Parathyroid adenoma (tissue), 2 donors: ENCODE data around the gene ATP6V0B.

Source experiments
- H2AFZ ChIP-seq: fragments of 300-600 bp; sonication (generic); one replicate; pipeline ENCODE4 v1.7.0; 2017; ENCODE audit warnings: antibody characterized with exemption, mild to moderate bottlenecking
- H3K27ac ChIP-seq: fragments of 300-600 bp; sonication (generic); one replicate; pipeline ENCODE4 v1.7.0; 2017
- H3K27me3 ChIP-seq: fragments of 300-600 bp; sonication (generic); one replicate; pipeline ENCODE4 v1.7.0; 2017; ENCODE audit warnings: low read length; ENCODE audit not compliant: control insufficient read depth, insufficient read depth
- H3K36me3 ChIP-seq: fragments of 300-600 bp; sonication (generic); one replicate; pipeline ENCODE4 v1.7.0; 2017; ENCODE audit warnings: low read length; ENCODE audit not compliant: control insufficient read depth, insufficient read depth
- H3K4me1 ChIP-seq: fragments of 300-600 bp; sonication (generic); one replicate; pipeline ENCODE4 v1.7.0; 2017; ENCODE audit warnings: control low read depth
- H3K4me2 ChIP-seq: fragments of 300-600 bp; sonication (generic); one replicate; pipeline ENCODE4 v1.7.0; 2017; ENCODE audit warnings: low read length
- H3K4me3 ChIP-seq: fragments of 300-600 bp; sonication (generic); one replicate; pipeline ENCODE4 v1.7.0; 2017; ENCODE audit warnings: low read depth, low read length
- H3K79me2 ChIP-seq: fragments of 300-600 bp; sonication (generic); one replicate; pipeline ENCODE4 v1.7.0; 2017; ENCODE audit warnings: control low read depth
- H3K9ac ChIP-seq: fragments of 300-600 bp; sonication (generic); one replicate; pipeline ENCODE4 v1.7.0; 2017; ENCODE audit warnings: mild to moderate bottlenecking
- H3K9me3 ChIP-seq: fragments of 300-600 bp; sonication (generic); one replicate; pipeline ENCODE4 v1.7.0; 2017; ENCODE audit warnings: low read length; ENCODE audit not compliant: control insufficient read depth
- CTCF ChIP-seq: fragments of 300-600 bp; sonication (generic); IDR thresholded peaks from one replicate; pipeline ENCODE4 v1.7.0; 2017; ENCODE audit warnings: antibody characterized with exemption, mild to moderate bottlenecking
- donor health status: primary hyperparathyroidism.

Gene ATP6V0B

GRCh38 chr1:43995984-43996732 lies 21.4 kb downstream of the ATP6V0B start:
- Histone ChIP-seq H3K27ac (no peak overlapping the region), H3K79me2 (no peaks in the 10 kb centered on the region), H3K9ac (no peak overlapping the region), H3K4me2 (no peak overlapping the region), H3K4me3 (no peak overlapping the region), H3K27me3 (no peaks in the 10 kb centered on the region), H3K9me3 (no peaks in the 10 kb centered on the region), H3K36me3 (no peaks in the 10 kb centered on the region), H3K4me1 (no peaks in the 10 kb centered on the region), H2AFZ (no peak overlapping the region)
- TF ChIP-seq CTCF, result no peak

- no peaks in the 10 kb centered on the region for H3K9me3 ChIP-seq
These were observed 22.0 kb downstream of the ATP6V0B start for GRCh38 chr1:43996733-43997115.

GRCh38 chr1:43997295-43997999 lies 22.7 kb downstream of the ATP6V0B start:
- no peaks in the 10 kb centered on the region for H3K27me3 ChIP-seq

More at GRCh38 chr1:43996733-43997115, 22.0 kb downstream of the ATP6V0B start:
- H3K27ac ChIP-seq, result no peak overlapping the region
- no peak for TF ChIP-seq CTCF
- H3K4me1 ChIP-seq, result no peaks in the 10 kb centered on the region
- no peak overlapping the region for H3K4me2 ChIP-seq
- H3K27me3 ChIP-seq, result no peaks in the 10 kb centered on the region
- no peak overlapping the region for H2AFZ ChIP-seq
- H3K9ac ChIP-seq, result no peak overlapping the region
- H3K79me2 ChIP-seq, result no peaks in the 10 kb centered on the region
- no peaks in the 10 kb centered on the region for H3K36me3 ChIP-seq
- no peak overlapping the region for H3K4me3 ChIP-seq

GRCh38 chr1:43998000-43998378 lies 23.2 kb downstream of the ATP6V0B start:
- peak overlapping the region; percentile 42 for H2AFZ ChIP-seq
- no peak for TF ChIP-seq CTCF

More at GRCh38 chr1:43997295-43997999, 22.7 kb downstream of the ATP6V0B start:
- no peak overlapping the region for H3K4me2 ChIP-seq
- no peaks in the 10 kb centered on the region for H3K36me3 ChIP-seq
- H2AFZ ChIP-seq, result peak overlapping the region; percentile 42
- H3K27ac ChIP-seq, result no peak overlapping the region
- no peaks in the 10 kb centered on the region for H3K4me1 ChIP-seq
- H3K9ac ChIP-seq, result no peak overlapping the region
- H3K4me3 ChIP-seq, result no peak overlapping the region
- no peaks in the 10 kb centered on the region for H3K9me3 ChIP-seq
- TF ChIP-seq CTCF, result no peak
- no peaks in the 10 kb centered on the region for H3K79me2 ChIP-seq

More at GRCh38 chr1:43998000-43998378, 23.2 kb downstream of the ATP6V0B start:
- H3K4me3 ChIP-seq, result no peak overlapping the region
- no peak overlapping the region for H3K9ac ChIP-seq
- no peaks in the 10 kb centered on the region for H3K36me3 ChIP-seq
- no peaks in the 10 kb centered on the region for H3K79me2 ChIP-seq
- H3K27ac ChIP-seq, result no peak overlapping the region
- H3K27me3 ChIP-seq, result no peaks in the 10 kb centered on the region
- H3K4me1 ChIP-seq, result no peaks in the 10 kb centered on the region
- H3K4me2 ChIP-seq, result no peak overlapping the region
- H3K9me3 ChIP-seq, result no peaks in the 10 kb centered on the region
